ENCODE data around the gene DYNC2LI1. TPM values are rescaled to one million over a fixed set of nuclear protein-coding genes. Genes with fewer than 3 reads are reported as not detected.

Gene DYNC2LI1
- total RNA-seq, 4 donors from 2014 or later: 18.5 to 32.2 (median 26.1) TPM

DNA sequence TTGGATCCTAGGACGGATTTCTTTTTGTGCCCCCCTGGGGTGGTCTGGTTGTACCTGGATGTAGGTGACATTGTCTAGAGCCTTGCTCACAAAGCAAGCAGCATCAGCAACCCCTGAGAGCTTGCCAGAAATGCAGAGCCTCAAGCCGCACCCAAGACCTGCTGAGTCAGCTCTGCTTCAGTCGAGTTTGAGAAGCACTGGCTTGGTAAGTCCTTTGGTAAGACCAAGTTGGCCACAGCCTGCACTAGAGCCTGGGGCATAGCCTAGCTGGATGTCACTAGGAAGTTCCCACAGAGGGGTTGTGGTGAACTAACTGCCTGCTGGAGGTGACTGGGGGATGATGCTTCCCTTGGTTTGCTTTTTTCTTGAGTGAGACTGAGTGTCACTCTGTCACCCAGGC is 58.6 kb downstream of the DYNC2LI1 start:
- WGBS, 2 donors (ENCODE audit: low coverage in 1 of 2): 81 to 100% methylated on average over 1 to 2 of the region's 3 CpGs

DNA sequence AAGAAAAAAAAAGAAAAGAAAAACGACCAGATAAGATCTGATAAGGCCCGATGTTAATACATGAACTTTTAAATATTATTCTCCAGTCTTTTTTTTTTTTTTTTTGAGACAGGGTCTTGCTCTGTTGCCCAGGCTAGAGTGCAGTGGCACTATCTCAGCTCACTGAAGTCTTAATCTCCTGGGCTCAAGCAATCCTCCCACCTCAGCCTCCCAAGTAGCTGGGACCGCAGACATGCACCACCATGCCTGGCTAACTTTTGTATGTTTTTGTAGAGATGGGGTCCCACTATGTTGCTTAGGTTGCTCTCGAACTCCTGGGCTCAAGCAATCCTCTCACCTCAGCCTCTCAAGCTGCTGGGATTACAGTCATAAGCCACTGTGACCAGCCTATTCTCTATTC is 63.2 kb downstream of the DYNC2LI1 start:
- Histone ChIP-seq H3K27ac (no peak overlapping the region), H3K27me3 (peaks cover 14% of the 10 kb centered on the region), H3K9me3 (no peaks in the 10 kb centered on the region), H3K4me1 (peaks cover 0 to 2% (median 0%) of the 10 kb centered on the region in 3 donors), H3K36me3 (no peaks in the 10 kb centered on the region), H3K4me3 (no peak overlapping the region)
- TF ChIP-seq, protein P1, sequence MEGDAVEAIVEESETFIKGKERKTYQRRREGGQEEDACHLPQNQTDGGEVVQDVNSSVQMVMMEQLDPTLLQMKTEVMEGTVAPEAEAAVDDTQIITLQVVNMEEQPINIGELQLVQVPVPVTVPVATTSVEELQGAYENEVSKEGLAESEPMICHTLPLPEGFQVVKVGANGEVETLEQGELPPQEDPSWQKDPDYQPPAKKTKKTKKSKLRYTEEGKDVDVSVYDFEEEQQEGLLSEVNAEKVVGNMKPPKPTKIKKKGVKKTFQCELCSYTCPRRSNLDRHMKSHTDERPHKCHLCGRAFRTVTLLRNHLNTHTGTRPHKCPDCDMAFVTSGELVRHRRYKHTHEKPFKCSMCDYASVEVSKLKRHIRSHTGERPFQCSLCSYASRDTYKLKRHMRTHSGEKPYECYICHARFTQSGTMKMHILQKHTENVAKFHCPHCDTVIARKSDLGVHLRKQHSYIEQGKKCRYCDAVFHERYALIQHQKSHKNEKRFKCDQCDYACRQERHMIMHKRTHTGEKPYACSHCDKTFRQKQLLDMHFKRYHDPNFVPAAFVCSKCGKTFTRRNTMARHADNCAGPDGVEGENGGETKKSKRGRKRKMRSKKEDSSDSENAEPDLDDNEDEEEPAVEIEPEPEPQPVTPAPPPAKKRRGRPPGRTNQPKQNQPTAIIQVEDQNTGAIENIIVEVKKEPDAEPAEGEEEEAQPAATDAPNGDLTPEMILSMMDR (IDR thresholded peaks at IDR 0.05): no peak
- no peak for TF ChIP-seq EP300 (IDR thresholded peaks at IDR 0.05)
- no peak for TF ChIP-seq POLR2A (IDR thresholded peaks at IDR 0.05)
- TF ChIP-seq POLR2AphosphoS5 (IDR thresholded peaks at IDR 0.05): no peak
- no peak for ATAC-seq
- WGBS, 2 donors (ENCODE audit: low coverage in 1 of 2): 72 to 88% methylated on average over 3 to 4 of the region's 4 CpGs

More for the DNA sequence above, 58.6 kb downstream of the DYNC2LI1 start:
- no peaks in the 10 kb centered on the region for H3K36me3 ChIP-seq
- H3K4me1 ChIP-seq: peaks cover 0 to 9% (median 0%) of the 10 kb centered on the region in 3 donors
- peaks cover 39% of the 10 kb centered on the region for H3K27me3 ChIP-seq
- H3K27ac ChIP-seq: no peak overlapping the region
- TF ChIP-seq EP300 (IDR thresholded peaks at IDR 0.05) (no peak), POLR2A (IDR thresholded peaks at IDR 0.05) (no peak), POLR2AphosphoS5 (IDR thresholded peaks at IDR 0.05) (no peak)
- TF ChIP-seq, protein P1 (IDR thresholded peaks at IDR 0.05): no peak
- H3K4me3 ChIP-seq: no peak overlapping the region
- no peaks in the 10 kb centered on the region for H3K9me3 ChIP-seq
- no peak for ATAC-seq

DNA sequence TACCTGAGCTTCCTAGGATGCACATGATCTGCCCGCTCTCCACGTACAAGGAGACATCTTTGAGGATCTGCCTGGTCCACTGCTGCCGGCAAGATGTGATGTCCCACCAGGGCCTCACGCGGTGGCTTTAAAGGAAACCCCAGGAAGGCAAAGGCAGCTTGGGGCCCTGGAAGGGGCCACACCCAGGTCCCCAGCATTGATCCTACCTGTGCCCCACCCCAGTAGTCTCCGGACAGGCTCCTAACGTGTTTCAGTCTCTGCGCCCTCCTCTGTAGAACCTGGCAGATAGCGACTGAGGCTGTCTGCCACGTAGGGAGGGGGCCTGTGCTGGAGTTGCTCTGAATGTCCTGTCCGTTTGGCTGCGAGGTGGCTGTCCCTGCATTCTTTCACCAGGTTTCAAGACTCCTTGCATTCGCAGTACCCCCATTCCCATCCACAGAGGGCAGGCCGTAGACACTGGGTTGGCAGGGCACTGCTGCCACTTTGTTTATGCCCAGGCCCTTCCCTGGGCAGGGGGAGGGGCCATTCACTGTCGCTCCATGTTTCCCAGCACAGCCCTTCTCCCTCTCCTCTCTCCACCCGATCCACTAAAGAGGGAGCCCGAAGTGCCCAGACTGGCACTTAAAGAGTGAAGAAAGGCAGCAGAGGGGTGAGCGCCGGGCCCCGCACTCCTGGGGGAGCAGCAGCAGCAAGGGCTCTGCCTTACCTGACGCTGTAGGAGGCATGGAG is 64.2 kb downstream of the DYNC2LI1 start:
- H3K4me1 ChIP-seq: no peaks in the 10 kb centered on the region
- no peaks in the 10 kb centered on the region for H3K36me3 ChIP-seq
- TF ChIP-seq EP300 (IDR thresholded peaks at IDR 0.05): no peak
- no peak for TF ChIP-seq POLR2AphosphoS5 (IDR thresholded peaks at IDR 0.05)
- TF ChIP-seq, protein P1 (IDR thresholded peaks at IDR 0.05): no peak
- no peak for TF ChIP-seq POLR2A (IDR thresholded peaks at IDR 0.05)
- no peak overlapping the region for H3K27ac ChIP-seq
- no peak overlapping the region for H3K4me3 ChIP-seq
- peaks cover 5% of the 10 kb centered on the region for H3K27me3 ChIP-seq
- WGBS, 2 donors (ENCODE audit: low coverage in 1 of 2): 84 to 100% methylated on average over 3 to 7 of the region's 21 CpGs
- H3K9me3 ChIP-seq: no peaks in the 10 kb centered on the region
- ATAC-seq: no peak

DNA sequence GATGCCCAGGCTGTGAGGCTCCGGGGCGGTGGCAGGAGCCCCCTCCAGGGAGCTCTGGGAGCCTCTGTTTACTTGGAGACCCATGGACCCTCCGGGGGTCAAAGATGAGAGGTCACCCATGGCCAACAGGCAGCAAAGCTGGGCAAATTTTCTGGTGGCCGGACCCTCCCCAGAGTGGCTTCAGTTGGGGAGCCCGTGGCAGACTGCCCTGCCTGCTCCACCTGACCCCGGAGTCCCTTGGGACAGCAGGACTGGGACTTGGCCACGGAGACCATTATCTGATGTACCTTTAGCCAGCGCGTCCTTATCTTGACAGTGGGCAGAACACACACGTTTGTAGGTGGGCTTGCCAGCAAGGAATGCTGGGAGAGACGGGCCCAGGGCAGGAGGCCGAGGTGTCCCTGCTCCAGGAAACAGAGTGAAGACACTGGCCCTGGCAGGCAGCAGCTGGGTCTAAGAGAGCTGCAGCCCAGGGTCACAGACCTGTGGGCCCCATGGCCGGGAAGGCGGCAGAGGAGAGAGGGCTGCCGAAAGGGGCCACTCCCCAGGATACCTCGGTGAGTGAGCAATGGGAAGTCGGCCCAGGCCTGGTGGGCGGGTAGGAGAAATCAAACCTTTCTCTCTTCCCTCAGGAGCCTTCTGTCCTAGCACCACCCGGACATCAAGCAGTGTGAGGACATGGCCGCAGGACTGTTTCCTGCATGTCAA is 64.9 kb downstream of the DYNC2LI1 start, which contains the start of the genes ABCG5 and ABCG8:
Gene ABCG5, minus strand, starts transcription at position 280 of the 708 bp plus-strand sequence. Its CDS starts 160 bp downstream, at position 120.
Gene ABCG8, plus strand, starts transcription at position 412 of the 708 bp plus-strand sequence. Its CDS starts 83 bp downstream, at position 495.
- no peaks in the 10 kb centered on the region for H3K27me3 ChIP-seq
- H3K9me3 ChIP-seq: no peaks in the 10 kb centered on the region
- 77 to 92% methylated on average over 5 to 9 of the region's 20 CpGs for WGBS, 2 donors (ENCODE audit: low coverage in 1 of 2)
- H3K4me1 ChIP-seq: no peaks in the 10 kb centered on the region
- no peak within 1 kb of the TSS for H3K4me3 ChIP-seq
- no peaks in the 10 kb centered on the region for H3K36me3 ChIP-seq
- TF ChIP-seq EP300 (IDR thresholded peaks at IDR 0.05) (no peak), POLR2A (IDR thresholded peaks at IDR 0.05) (no peak)
- H3K27ac ChIP-seq: no peak within 1 kb of the TSS
- no peak for ATAC-seq

DNA sequence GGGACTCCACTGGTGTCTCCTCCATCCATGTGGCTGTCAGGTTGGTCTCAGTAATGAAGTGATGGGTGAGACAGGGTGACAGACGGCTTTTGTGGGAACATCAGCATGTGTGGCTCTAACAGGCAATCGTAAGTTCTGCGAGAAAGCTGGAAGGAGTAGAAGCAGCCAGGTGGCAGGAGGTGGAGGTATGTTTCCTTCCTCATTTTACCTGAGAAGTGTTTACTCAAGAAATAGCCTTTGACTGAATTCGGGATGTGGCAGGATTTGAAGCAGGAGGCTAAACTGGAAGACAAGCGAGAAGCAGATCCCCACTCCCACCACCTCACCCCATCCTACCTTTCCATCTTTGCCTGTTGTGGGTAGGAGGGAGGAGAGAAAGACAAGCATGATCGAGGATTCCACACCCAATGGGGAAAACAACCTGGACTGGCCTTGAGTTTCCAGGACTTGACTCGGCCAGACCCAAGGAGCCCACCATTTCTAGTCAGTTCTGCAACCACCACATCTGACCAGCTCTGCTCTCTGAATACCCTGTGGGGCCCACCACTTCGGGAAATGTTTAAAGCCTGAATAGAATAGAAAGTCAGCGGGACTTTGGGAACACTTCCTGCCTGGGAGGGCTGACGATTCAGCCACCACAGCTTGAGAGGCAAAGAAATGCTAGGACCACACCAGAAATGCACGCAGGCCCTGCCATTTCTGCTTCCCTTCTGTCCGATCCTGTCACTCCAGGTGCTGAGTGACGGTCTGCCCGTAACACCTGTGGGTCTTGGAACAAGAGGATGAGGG is 66.1 kb downstream of the DYNC2LI1 start:
- no peak for ATAC-seq
- H3K27ac ChIP-seq: no peak overlapping the region
- H3K9me3 ChIP-seq: no peaks in the 10 kb centered on the region
- 81 to 89% methylated on average over 8 to 13 of the region's 14 CpGs for WGBS, 2 donors (ENCODE audit: low coverage in 1 of 2)
- H3K4me3 ChIP-seq: no peak overlapping the region
- TF ChIP-seq POLR2A (IDR thresholded peaks at IDR 0.05): no peak
- TF ChIP-seq, protein P1 (IDR thresholded peaks at IDR 0.05): no peak
- TF ChIP-seq POLR2AphosphoS5 (IDR thresholded peaks at IDR 0.05): no peak
- no peak for TF ChIP-seq EP300 (IDR thresholded peaks at IDR 0.05)
- H3K36me3 ChIP-seq: no peaks in the 10 kb centered on the region
- H3K4me1 ChIP-seq: no peaks in the 10 kb centered on the region
- no peaks in the 10 kb centered on the region for H3K27me3 ChIP-seq
